GM12872 (cell line): Measurements from ENCODE around the gene TSC2.

Experiments used
- TF ChIP-seq, protein P1 (sequence below): IDR thresholded peaks from 3 replicates; pipeline ENCODE4 v1.5.1; 2011; ENCODE audit warnings: low read depth, mild to moderate bottlenecking, low read length, moderate library complexity; ENCODE audit not compliant: insufficient read depth

TSC2 gene

DNA sequence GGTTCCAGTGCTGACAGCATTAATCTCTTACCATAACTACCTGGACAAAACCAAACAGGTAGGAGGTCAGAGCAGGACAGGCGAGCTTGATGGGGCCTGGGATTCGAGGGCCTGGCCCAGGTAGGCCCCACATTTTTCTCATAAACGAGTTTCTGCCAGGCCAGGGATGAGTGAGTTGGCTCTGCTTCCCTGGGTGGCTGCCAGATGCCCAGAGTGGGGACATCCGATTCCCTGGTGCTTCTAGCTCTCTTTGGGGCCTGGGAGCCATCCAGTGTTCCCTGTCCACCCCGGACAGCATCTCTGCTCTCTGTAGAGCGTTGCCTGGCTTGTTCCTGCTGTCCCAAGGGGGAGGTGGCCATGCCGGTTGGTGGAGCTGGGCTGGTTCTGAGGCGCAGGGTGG is 25.1 kb downstream of the TSC2 start:
- TF ChIP-seq, protein P1, sequence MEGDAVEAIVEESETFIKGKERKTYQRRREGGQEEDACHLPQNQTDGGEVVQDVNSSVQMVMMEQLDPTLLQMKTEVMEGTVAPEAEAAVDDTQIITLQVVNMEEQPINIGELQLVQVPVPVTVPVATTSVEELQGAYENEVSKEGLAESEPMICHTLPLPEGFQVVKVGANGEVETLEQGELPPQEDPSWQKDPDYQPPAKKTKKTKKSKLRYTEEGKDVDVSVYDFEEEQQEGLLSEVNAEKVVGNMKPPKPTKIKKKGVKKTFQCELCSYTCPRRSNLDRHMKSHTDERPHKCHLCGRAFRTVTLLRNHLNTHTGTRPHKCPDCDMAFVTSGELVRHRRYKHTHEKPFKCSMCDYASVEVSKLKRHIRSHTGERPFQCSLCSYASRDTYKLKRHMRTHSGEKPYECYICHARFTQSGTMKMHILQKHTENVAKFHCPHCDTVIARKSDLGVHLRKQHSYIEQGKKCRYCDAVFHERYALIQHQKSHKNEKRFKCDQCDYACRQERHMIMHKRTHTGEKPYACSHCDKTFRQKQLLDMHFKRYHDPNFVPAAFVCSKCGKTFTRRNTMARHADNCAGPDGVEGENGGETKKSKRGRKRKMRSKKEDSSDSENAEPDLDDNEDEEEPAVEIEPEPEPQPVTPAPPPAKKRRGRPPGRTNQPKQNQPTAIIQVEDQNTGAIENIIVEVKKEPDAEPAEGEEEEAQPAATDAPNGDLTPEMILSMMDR: no peak

DNA sequence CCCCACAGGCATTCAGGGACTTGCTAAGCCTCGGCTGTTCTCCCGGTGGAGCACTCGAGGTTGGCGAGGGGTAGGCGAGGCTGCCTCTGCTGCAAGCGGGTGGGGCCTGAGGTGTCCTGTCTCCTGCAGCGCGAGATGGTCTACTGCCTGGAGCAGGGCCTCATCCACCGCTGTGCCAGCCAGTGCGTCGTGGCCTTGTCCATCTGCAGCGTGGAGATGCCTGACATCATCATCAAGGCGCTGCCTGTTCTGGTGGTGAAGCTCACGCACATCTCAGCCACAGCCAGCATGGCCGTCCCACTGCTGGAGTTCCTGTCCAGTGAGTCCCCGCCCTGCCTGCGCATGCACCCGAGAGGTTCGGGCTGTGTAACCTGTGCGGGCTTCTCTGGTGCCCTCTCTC is 26.3 kb downstream of the TSC2 start:
- TF ChIP-seq, protein P1: no peak

DNA sequence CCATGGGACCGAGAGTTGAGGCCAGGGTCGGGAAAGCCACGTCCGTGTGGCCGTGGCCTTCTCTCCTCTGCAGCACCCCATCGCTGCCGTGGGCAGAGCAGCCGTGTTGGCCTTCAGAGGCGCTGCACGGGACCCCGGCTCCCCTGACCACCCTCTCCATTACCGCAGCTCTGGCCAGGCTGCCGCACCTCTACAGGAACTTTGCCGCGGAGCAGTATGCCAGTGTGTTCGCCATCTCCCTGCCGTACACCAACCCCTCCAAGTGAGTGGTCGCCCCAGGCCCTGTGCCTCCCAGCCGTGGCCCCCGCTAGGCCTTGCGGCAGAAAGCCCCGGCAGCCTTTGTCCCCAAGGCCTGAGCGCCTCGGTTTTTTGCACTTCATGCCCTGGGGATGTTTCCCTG is 27.8 kb downstream of the TSC2 start:
- TF ChIP-seq, protein P1: no peak

DNA sequence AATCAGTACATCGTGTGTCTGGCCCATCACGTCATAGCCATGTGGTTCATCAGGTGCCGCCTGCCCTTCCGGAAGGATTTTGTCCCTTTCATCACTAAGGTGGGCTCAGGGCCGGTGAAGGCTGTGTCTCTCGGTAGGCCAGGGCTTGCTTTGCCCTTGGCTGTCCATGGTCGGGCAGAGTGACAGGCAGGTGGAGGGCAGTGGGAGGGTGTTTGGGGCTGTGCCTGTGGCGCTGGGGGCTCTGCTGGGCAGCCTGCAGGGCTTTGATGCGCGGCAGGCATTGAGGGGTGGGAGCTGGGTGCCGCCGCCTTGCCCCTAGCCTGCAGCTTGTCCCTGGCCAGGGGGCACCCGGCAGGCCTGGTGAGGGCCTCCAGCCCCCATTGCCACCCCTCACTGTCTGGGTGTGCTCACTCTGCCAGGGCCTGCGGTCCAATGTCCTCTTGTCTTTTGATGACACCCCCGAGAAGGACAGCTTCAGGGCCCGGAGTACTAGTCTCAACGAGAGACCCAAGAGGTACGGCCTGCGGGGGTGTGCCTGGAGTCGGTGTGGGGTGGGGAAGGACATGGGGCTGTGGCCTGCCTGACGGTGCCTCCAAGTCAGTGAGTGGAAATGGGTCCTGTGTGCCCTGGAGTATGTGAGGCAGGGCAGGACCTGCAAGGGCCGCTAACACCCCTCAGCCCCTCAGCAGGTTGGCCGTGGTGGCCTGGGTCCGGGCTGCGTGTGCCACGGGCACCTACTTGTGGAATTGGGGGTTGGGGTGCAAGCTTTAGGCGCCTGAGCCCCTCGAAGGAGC is 28.5 kb downstream of the TSC2 start:
- TF ChIP-seq, protein P1: no peak

DNA sequence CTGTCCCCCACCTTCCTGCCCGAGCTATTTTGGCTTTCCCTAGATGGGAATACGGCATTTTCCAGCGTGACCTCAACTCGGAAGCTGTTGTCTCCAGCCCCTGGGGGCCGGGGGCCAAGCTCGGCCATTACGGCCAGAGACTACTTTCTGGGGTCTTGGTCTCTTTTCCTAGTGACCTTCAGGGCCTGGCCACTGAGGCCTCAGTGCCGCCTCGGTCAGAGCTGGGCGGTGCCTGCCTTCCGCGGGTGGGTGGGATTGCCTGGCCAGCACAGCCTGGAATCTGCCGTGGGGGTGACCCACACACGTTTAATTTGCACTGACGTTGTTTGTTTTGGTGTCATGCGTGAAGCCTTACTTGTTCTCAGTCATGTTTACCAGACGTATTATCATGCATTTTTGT is 29.2 kb downstream of the TSC2 start:
- TF ChIP-seq, protein P1: no peak

DNA sequence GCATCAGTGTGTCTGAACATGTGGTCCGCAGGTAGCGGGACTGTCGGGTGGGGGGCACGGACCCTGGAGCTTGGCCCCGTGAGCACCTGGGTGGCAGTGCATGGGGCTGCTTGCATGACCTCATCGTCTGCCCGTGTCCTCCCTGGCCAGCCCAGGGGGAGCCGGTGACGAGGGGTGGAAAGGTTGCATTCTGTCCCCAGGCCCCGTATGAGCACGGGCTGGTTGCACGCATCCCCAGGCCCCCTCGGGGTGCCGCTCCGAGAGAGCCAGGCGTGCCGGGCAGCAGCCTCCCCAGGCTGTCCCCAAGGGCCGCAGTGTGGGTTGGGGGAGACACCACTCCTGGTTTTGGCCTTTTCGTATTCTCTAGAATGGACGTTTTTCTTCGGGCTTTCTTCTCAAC is 29.9 kb downstream of the TSC2 start:
- TF ChIP-seq, protein P1: no peak

DNA sequence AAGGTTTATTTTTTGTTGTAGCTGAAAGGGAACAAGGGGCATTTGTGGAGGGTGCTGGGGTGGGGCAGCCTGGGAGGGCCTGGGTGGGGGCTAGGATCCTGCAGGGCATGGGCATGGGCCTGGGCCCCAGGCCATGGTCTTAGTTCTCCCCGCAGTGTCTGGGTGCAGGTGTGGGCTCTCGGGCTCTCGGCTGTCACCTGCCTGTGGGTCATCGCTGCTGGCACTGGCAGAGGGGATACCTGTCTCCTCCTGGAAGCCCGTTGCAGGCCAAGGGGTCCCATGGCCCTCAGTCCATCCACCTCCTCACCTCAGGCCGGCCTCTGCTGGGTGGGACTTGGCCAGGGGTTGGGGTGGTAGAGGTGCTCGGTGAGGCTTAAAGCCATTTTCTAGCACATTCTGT is 30.3 kb downstream of the TSC2 start:
- TF ChIP-seq, protein P1: no peak
